Right atrium auricular region (tissue), 2 donors: ENCODE data around the gene MAU2. TPM values are rescaled to one million over a fixed set of nuclear protein-coding genes. Genes with fewer than 3 reads are reported as not detected.

Source experiments
- DNase-seq: peaks from one replicate; pipeline ENCODE4 v3.0.0-alpha.2; 2019; ENCODE audit warnings: low spot score
- H3K27ac ChIP-seq, 2 donors: fragments of 200-600 bp; sonication (generic); 1 replicate in 1 of 2; 2 replicates in 1 of 2; pipeline ENCODE4 v1.5.1; 2016 to 2019
- H3K27me3 ChIP-seq, 2 donors: fragments of 200-600 bp; sonication (generic); one replicate each; pipeline versions ENCODE4 v1.5.1 to v1.6.0; 2017 to 2019
- H3K36me3 ChIP-seq: fragments of 200-600 bp; sonication (generic); one replicate; pipeline ENCODE4 v1.5.1; 2016
- H3K4me1 ChIP-seq, 2 donors: fragments of 200-600 bp; sonication (generic); one replicate each; pipeline versions ENCODE4 v1.5.1 to v1.6.0; 2017 to 2019
- H3K4me3 ChIP-seq, 2 donors: fragments of 200-600 bp; sonication (generic); 1 replicate in 1 of 2; 2 replicates in 1 of 2; pipeline ENCODE4 v1.5.1; 2017 to 2019; ENCODE audit warnings: mild to moderate bottlenecking in 1 of 2, moderate library complexity in 1 of 2
- H3K9me3 ChIP-seq, 2 donors: fragments of 200-600 bp; sonication (generic); one replicate each; pipeline ENCODE4 v1.5.1; 2019
- total RNA-seq, 2 donors: library from RNA; depleted of rRNA; stranded (reverse); fragments of >200 nt; gene quantifications; one replicate each; pipeline ENCODE4 v1.1.0, GENCODE V29; 2016
- TF ChIP-seq, protein P1 (sequence below), 2 donors: fragments of 200-600 bp; sonication (generic); IDR thresholded peaks; one replicate each; pipeline ENCODE4 v1.5.1; 2019; ENCODE audit warnings: antibody characterized with exemption in 2 of 2

MAU2 gene
- total RNA-seq, 2 donors from 2014 or later: 22.1 to 31.3 TPM

DNA sequence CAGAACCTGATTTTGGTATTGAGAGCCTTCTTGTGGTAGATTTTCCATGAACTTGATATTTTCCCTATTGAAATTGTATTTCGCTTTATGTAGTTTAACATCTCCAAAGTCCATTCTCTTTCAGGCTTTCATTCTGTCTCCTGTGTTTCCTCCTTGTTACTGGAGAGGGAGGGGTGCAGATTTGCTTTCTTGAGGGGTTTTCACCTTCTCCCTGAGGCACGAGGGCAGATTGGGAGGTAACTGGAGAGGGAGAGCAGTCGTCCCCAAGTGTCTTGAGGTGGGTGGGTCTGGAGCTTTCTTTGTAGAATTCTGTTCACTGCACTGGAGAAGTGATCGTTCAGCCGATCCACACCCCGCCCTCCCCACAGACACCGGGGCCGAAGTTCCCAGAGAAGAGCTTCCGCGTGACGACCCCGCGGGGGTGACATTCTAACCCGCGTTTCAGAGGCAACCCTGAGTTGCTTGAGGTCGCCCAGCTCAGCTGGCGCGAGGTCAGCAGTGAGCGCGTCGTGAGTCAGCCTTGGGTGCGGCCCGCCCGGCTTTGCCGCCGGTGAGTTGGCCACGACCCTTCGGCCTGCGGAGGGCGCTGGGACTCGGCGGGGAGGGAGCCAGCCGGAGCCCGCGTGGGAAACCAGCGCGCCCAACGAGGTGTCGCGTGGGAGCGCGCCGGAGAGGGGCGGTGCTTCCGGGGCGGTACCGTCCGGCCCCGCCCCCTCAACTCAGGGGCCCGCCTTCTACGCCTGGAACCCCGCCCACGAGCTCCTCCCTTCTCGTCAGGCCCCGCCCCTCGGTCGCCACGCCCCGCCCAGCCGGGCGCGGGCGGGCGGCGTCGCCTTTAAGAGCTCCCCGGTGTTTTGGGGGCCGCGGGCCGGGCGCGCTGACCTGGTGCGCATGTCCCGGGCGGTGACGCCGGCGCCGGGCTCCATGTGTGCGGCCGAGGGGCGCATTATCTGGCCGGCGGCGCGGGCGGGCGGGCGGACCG is 84.5 kb downstream of the MAU2 start, which contains the start of gene GATAD2A:
Gene GATAD2A (plus strand): TSS at position 797 of the 982 bp plus-strand sequence. CDS start 59,671 bp downstream, outside the sequence.
- Histone ChIP-seq H3K27me3 (no peaks in the 10 kb centered on the region), H3K36me3 (no peaks in the 10 kb centered on the region), H3K4me1 (peaks cover 0 to 49% of the 10 kb centered on the region in 2 donors), H3K4me3 (peak within 1 kb of the TSS; percentile 83 to 90), H3K27ac (peak within 1 kb of the TSS; percentile 87), H3K9me3 (no peaks in the 10 kb centered on the region)
- peak; percentile 95 for DNase-seq
- TF ChIP-seq, protein P1, sequence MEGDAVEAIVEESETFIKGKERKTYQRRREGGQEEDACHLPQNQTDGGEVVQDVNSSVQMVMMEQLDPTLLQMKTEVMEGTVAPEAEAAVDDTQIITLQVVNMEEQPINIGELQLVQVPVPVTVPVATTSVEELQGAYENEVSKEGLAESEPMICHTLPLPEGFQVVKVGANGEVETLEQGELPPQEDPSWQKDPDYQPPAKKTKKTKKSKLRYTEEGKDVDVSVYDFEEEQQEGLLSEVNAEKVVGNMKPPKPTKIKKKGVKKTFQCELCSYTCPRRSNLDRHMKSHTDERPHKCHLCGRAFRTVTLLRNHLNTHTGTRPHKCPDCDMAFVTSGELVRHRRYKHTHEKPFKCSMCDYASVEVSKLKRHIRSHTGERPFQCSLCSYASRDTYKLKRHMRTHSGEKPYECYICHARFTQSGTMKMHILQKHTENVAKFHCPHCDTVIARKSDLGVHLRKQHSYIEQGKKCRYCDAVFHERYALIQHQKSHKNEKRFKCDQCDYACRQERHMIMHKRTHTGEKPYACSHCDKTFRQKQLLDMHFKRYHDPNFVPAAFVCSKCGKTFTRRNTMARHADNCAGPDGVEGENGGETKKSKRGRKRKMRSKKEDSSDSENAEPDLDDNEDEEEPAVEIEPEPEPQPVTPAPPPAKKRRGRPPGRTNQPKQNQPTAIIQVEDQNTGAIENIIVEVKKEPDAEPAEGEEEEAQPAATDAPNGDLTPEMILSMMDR (IDR thresholded peaks at IDR 0.05): peak; percentile 22 to 72

DNA sequence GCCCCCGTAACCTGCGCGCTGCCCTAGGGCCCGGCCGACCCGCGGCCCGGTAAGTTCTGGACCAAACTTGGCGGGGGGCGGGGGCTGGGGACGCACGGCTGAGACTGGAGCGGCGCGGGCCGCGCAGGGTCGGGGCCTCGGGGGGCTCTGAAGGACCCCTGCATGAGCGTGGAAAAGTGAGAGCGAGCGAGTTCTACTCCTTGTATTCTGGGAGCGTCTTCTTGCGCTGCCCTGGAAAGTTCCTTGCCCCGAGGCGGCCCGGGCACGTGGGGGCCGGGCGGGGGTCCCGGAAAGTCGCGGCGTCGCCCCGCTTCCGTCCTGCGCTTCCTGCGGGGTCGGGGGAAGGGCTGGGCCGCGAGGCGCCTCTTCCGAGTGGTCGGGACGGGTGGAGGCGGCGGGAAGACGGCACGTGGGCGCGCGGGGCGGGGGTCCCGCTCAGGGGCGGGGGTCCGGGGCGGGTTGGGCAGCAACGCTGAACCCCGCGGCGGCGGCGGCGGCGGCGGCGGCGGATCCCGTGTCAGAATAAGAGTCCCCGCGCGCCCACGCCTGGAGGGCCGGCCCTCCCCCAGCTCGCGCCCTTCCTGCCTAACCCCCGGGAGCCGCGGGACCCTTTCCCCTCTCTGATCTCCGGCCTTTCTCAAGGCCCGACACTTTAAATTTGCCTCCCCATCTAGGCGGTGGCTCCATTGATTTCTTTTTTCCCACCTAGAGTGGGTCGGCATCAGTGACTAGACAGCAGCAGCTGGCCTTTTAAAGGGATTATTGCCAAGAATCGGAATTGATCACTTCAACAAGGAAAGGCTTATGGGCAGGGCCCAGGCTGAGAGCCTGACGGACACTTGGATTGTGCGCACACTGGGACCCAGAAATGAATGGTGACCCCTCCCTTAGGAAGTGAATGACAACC is 85.6 kb downstream of the MAU2 start:
- peak overlapping the region; percentile 86 to 87 for H3K27ac ChIP-seq
- H3K36me3 ChIP-seq: no peaks in the 10 kb centered on the region
- peaks cover 0 to 58% of the 10 kb centered on the region in 2 donors for H3K4me1 ChIP-seq
- H3K27me3 ChIP-seq: no peaks in the 10 kb centered on the region
- TF ChIP-seq, protein P1 (IDR thresholded peaks at IDR 0.05): no peak
- H3K9me3 ChIP-seq: no peaks in the 10 kb centered on the region
- no peak for DNase-seq
- H3K4me3 ChIP-seq: peak overlapping the region; percentile 83 to 90

- TF ChIP-seq, protein P1 (IDR thresholded peaks at IDR 0.05): peak in 1 of 2 donors; percentile 51
- peaks cover 0 to 66% of the 10 kb centered on the region in 2 donors for H3K4me1 ChIP-seq
- H3K9me3 ChIP-seq: no peaks in the 10 kb centered on the region
- H3K36me3 ChIP-seq: no peaks in the 10 kb centered on the region
- H3K27me3 ChIP-seq: no peaks in the 10 kb centered on the region
- H3K4me3 ChIP-seq: peak overlapping the region; percentile 83 to 90
- H3K27ac ChIP-seq: peak overlapping the region; percentile 86 to 87
- DNase-seq: no peak
These were observed 86.4 kb downstream of the MAU2 start for GRCh38 chr19:19406878-19407632.

GRCh38 chr19:19407633-19407930 is 87.0 kb downstream of the MAU2 start:
- H3K4me1 ChIP-seq: peaks cover 0 to 66% of the 10 kb centered on the region in 2 donors
- no peaks in the 10 kb centered on the region for H3K27me3 ChIP-seq
- TF ChIP-seq, protein P1 (IDR thresholded peaks at IDR 0.05): no peak
- H3K4me3 ChIP-seq: peak overlapping the region in 1 of 2 donors; percentile 90
- no peaks in the 10 kb centered on the region for H3K36me3 ChIP-seq
- H3K27ac ChIP-seq: peak overlapping the region in 1 of 2 donors; percentile 33
- no peak for DNase-seq
- no peaks in the 10 kb centered on the region for H3K9me3 ChIP-seq

Other genes with a start within 250 kb of the MAU2 start
- gene TMEM161A, start 182.4 kb upstream of the MAU2 start, total RNA-seq: 10 to 100 TPM; 16.8 to 22.2 TPM
- gene MEF2B, start 150.6 kb upstream of the MAU2 start, total RNA-seq: not detected
- gene BORCS8, start 128.7 kb upstream of the MAU2 start, total RNA-seq: 10 to 100 TPM; 16.5 to 20.0 TPM
- 10 to 100 TPM; 20.1 to 36.6 TPM for gene RFXANK, start 128.6 kb upstream of the MAU2 start, total RNA-seq
- gene NR2C2AP, start 117.4 kb upstream of the MAU2 start, total RNA-seq: 1 to 10 TPM; 4.3 to 8.1 TPM
- gene NCAN, start 108.9 kb upstream of the MAU2 start, total RNA-seq: not detected
- gene TM6SF2, start 47.5 kb upstream of the MAU2 start, total RNA-seq: under 1 TPM; 0.63 to 0.75 TPM
- gene SUGP1, start 320 bp upstream of the MAU2 start, total RNA-seq: 10 to 100 TPM; 33.7 to 36.6 TPM
- gene GATAD2A, start 84.8 kb downstream of the MAU2 start, total RNA-seq: 10 to 100 TPM; 27.7 to 32.9 TPM
- 1 to 10 TPM; 1.2 to 1.3 TPM for gene TSSK6, start 194.7 kb downstream of the MAU2 start, total RNA-seq
- gene NDUFA13, start 195.4 kb downstream of the MAU2 start, total RNA-seq: 100 to 1,000 TPM in 1 of 2 donors, 10 to 100 TPM in 1; 59.3 to 198 TPM
- 1 to 10 TPM in 1 of 2 donors, under 1 TPM in 1; 0.85 to 1.5 TPM for gene YJEFN3, start 208.1 kb downstream of the MAU2 start, total RNA-seq
- gene CILP2, start 217.4 kb downstream of the MAU2 start, total RNA-seq: under 1 TPM; 0.19 to 0.24 TPM